HFFc6 (cell line): Measurements from ENCODE around the gene C17orf50. TPM values are rescaled to one million over a fixed set of nuclear protein-coding genes. Genes with fewer than 3 reads are reported as not detected.

ENCODE experiments used
- DNase-seq: peaks from one replicate; pipeline ENCODE4 v3.0.0-alpha.2; 2018
- H3K27ac Mint-ChIP-seq: 2 replicates; pipeline ENCODE4 v1.8.0; 2020; ENCODE audit warnings: mild to moderate bottlenecking, mixed read lengths
- H3K27me3 Mint-ChIP-seq: 2 replicates; pipeline ENCODE4 v1.8.0; 2021; ENCODE audit warnings: mild to moderate bottlenecking, moderate library complexity, mixed read lengths; ENCODE audit not compliant: insufficient read depth
- H3K36me3 Mint-ChIP-seq: 2 replicates; pipeline ENCODE4 v1.8.0; 2021; ENCODE audit warnings: low read depth, mixed read lengths
- H3K4me1 Mint-ChIP-seq: 2 replicates; pipeline ENCODE4 v1.8.0; 2020; ENCODE audit warnings: low read depth, mixed read lengths
- H3K4me3 Mint-ChIP-seq: 2 replicates; pipeline ENCODE4 v1.8.0; 2020; ENCODE audit warnings: mild to moderate bottlenecking, moderate library complexity, mixed read lengths
- H3K9me3 Mint-ChIP-seq: 2 replicates; pipeline ENCODE4 v1.8.0; 2020; ENCODE audit warnings: mild to moderate bottlenecking, mixed read lengths
- CTCF ChIP-seq: fragments of 200-600 bp; sonication (generic); IDR thresholded peaks from 2 replicates; pipeline ENCODE4 v1.5.0; 2021; ENCODE audit warnings: antibody characterized with exemption, mild to moderate bottlenecking
- total RNA-seq, 6 experiments: library from RNA; stranded (reverse); fragmentation: NEBNext Ultra II Directional; extraction: Animal tissue kit (Norgen Biotek cat#: 25700); gene quantifications; 2 replicates in 1 of 6; 3 replicates in 5 of 6; pipeline ENCODE4 v1.2.3, GENCODE V29; 2021

The C17orf50 gene
- total RNA-seq, 6 experiments from 2014 or later: not detected

- Mint-ChIP-seq H3K9me3 (no peaks in the 10 kb centered on the region), H3K4me1 (peaks cover 55% of the 10 kb centered on the region), H3K27me3 (no peaks in the 10 kb centered on the region; the same call in none of the 2 replicates), H3K27ac (peak within 1 kb of the TSS; percentile 98), H3K36me3 (peaks cover 6% of the 10 kb centered on the region), H3K4me3 (peak within 1 kb of the TSS; percentile 98)
- TF ChIP-seq CTCF: peak; percentile 80
- peak; percentile 99 for DNase-seq
Observed at GRCh38 chr17:35808962-35809854, 48.5 kb downstream of the C17orf50 start, which contains the start of gene TAF15. TAF15 (plus strand) TSS chr17:35809484; CDS start chr17:35809570, 86 bp downstream.

GRCh38 chr17:35809855-35810461 is 49.3 kb downstream of the C17orf50 start:
- peaks cover 58% of the 10 kb centered on the region for H3K4me1 Mint-ChIP-seq
- DNase-seq: no peak
- no peaks in the 10 kb centered on the region for H3K9me3 Mint-ChIP-seq

GRCh38 chr17:35811759-35812158 is 51.1 kb downstream of the C17orf50 start:
- H3K27me3 Mint-ChIP-seq: no peaks in the 10 kb centered on the region; the same call in none of the 2 replicates
- peaks cover 6% of the 10 kb centered on the region for H3K36me3 Mint-ChIP-seq
- no peak for DNase-seq
- H3K9me3 Mint-ChIP-seq: no peaks in the 10 kb centered on the region
- H3K27ac Mint-ChIP-seq: no peak overlapping the region
- peaks cover 63% of the 10 kb centered on the region for H3K4me1 Mint-ChIP-seq
- no peak overlapping the region for H3K4me3 Mint-ChIP-seq
- no peak for TF ChIP-seq CTCF

More at GRCh38 chr17:35809855-35810461, 49.3 kb downstream of the C17orf50 start:
- peak overlapping the region; percentile 98 for H3K27ac Mint-ChIP-seq
- peaks cover 6% of the 10 kb centered on the region for H3K36me3 Mint-ChIP-seq
- peak overlapping the region; percentile 98 for H3K4me3 Mint-ChIP-seq
- H3K27me3 Mint-ChIP-seq: no peaks in the 10 kb centered on the region; the same call in none of the 2 replicates
- no peak for TF ChIP-seq CTCF

GRCh38 chr17:35812456-35812855 is 51.8 kb downstream of the C17orf50 start:
- no peak overlapping the region for H3K4me3 Mint-ChIP-seq
- H3K4me1 Mint-ChIP-seq: peaks cover 56% of the 10 kb centered on the region
- H3K9me3 Mint-ChIP-seq: no peaks in the 10 kb centered on the region
- no peak overlapping the region for H3K27ac Mint-ChIP-seq
- peaks cover 8% of the 10 kb centered on the region for H3K36me3 Mint-ChIP-seq
- no peak for DNase-seq
- no peak for TF ChIP-seq CTCF
- no peaks in the 10 kb centered on the region; the same call in none of the 2 replicates for H3K27me3 Mint-ChIP-seq

Other genes starting within 250 kb of the C17orf50 start
- under 1 TPM in 4 of 6 experiments, not detected in 2; 0.13 to 0.34 (median 0.25) TPM for gene SLFN12L, start 223.2 kb upstream of the C17orf50 start, total RNA-seq
- gene SLFN14, start 200.1 kb upstream of the C17orf50 start, total RNA-seq: not detected
- 1 to 10 TPM; 6.2 to 9.0 (median 7.2) TPM for gene PEX12, start 182.3 kb upstream of the C17orf50 start, total RNA-seq
- gene AP2B1, start 173.6 kb upstream of the C17orf50 start, total RNA-seq: 100 to 1,000 TPM; 168 to 196 (median 182) TPM
- 1 to 10 TPM; 1.7 to 5.0 (median 1.8) TPM for gene RASL10B, start 29.2 kb upstream of the C17orf50 start, total RNA-seq
- not detected for gene GAS2L2, start 7.6 kb upstream of the C17orf50 start, total RNA-seq
- not detected for gene MMP28, start 34.8 kb downstream of the C17orf50 start, total RNA-seq
- 100 to 1,000 TPM; 132 to 170 (median 146) TPM for gene TAF15, start 48.6 kb downstream of the C17orf50 start, total RNA-seq
- not detected for gene HEATR9, start 108.0 kb downstream of the C17orf50 start, total RNA-seq
- under 1 TPM in 1 of 6 experiments, not detected in 5; 0.19 TPM for gene CCL5, start 119.5 kb downstream of the C17orf50 start, total RNA-seq
- under 1 TPM in 4 of 6 experiments, not detected in 2; 0.23 to 0.76 (median 0.53) TPM for gene RDM1, start 169.9 kb downstream of the C17orf50 start, total RNA-seq
- not detected for gene LYZL6, start 182.8 kb downstream of the C17orf50 start, total RNA-seq
- gene CCL16, start 220.6 kb downstream of the C17orf50 start, total RNA-seq: not detected
- gene CCL14, start 225.8 kb downstream of the C17orf50 start, total RNA-seq: not detected
- not detected for gene CCL15, start 240.7 kb downstream of the C17orf50 start, total RNA-seq